Central memory CD8-positive, alpha-beta T cell (primary cell): ENCODE measurements around the gene KRTAP4-5.
A peak's percentile ranks its signal among the peaks of the same experiment; 100 is the strongest.
"Not testable (repeated sequence)": the region's sequence is repeated elsewhere in the genome, so short reads cannot be mapped to it uniquely, and the experiment has no call there.

Source experiments
- ATAC-seq: fragments of 150-1000 bp; cut with Tn5 transposase; replicated peaks from 2 replicates; pipeline ENCODE4 v1.10.0; 2022; ENCODE audit warnings: mild to moderate bottlenecking, moderate FRiP score, moderate number of reproducible peaks; ENCODE audit not compliant: poor library complexity, severe bottlenecking; ENCODE audit errors: extremely low read depth
- DNase-seq, 2 donors: peaks; one replicate each; pipeline ENCODE4 v3.0.0; 2021; ENCODE audit warnings: low spot score in 2 of 2
- H3K27ac Mint-ChIP-seq: one replicate; pipeline ENCODE4 v1.8.0; 2022; ENCODE audit warnings: low read depth, mild to moderate bottlenecking, moderate library complexity, mixed read lengths
- H3K27me3 Mint-ChIP-seq: one replicate; pipeline ENCODE4 v1.8.0; 2022; ENCODE audit warnings: mixed read lengths
- H3K36me3 Mint-ChIP-seq: one replicate; pipeline ENCODE4 v1.8.0; 2022; ENCODE audit warnings: mild to moderate bottlenecking, moderate library complexity, mixed read lengths; ENCODE audit not compliant: insufficient read depth
- H3K4me1 Mint-ChIP-seq: one replicate; pipeline ENCODE4 v1.8.0; 2022; ENCODE audit warnings: mixed read lengths
- H3K4me3 Mint-ChIP-seq: one replicate; pipeline ENCODE4 v1.8.0; 2022; ENCODE audit warnings: mild to moderate bottlenecking, moderate library complexity, mixed read lengths
- H3K9me3 Mint-ChIP-seq: one replicate; pipeline ENCODE4 v1.8.0; 2022; ENCODE audit warnings: mixed read lengths

Gene KRTAP4-5

GRCh38 chr17:41168121-41168520 lies 18.5 kb upstream of the KRTAP4-5 start, which contains the start of gene KRTAP4-3:
Gene KRTAP4-3, minus strand, starts transcription at chr17:41168221. Its CDS starts 49 bp downstream, at chr17:41168172.
- H3K9me3 Mint-ChIP-seq: no peaks in the 10 kb centered on the region
- H3K27ac Mint-ChIP-seq: no peak within 1 kb of the TSS
- H3K36me3 Mint-ChIP-seq: peaks cover 2% of the 10 kb centered on the region
- DNase-seq (no peak), ATAC-seq (no peak)
- no peaks in the 10 kb centered on the region for H3K4me1 Mint-ChIP-seq
- H3K27me3 Mint-ChIP-seq: peaks cover 18% of the 10 kb centered on the region
- H3K4me3 Mint-ChIP-seq: no peak within 1 kb of the TSS

- Mint-ChIP-seq H3K27me3 (peaks cover 17% of the 10 kb centered on the region), H3K36me3 (peaks cover 2% of the 10 kb centered on the region), H3K4me1 (no peaks in the 10 kb centered on the region), H3K4me3 (no peak overlapping the region), H3K27ac (no peak overlapping the region), H3K9me3 (no peaks in the 10 kb centered on the region)
- DNase-seq (no peak), ATAC-seq (no peak)
Measured at GRCh38 chr17:41167561-41167960, 17.9 kb upstream of the KRTAP4-5 start.

DNA sequence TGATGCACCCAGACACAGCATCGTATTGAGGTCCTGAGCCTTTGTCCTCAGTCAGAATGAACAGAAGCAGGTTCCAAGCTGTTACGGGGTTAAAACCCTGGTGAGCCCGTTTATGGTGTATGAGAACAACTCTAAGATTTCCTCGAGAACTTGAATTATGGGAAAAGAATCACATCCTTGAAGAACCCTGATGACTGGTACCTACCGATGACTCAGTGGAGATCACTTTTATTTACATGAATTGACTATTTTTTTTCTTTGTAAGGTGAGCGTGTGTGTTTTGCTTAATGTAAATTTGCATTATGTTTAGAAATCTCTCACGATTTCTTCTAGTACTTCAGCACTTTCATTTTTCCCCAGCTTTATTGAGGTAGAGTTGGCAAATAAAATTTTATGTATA lies 14.2 kb upstream of the KRTAP4-5 start:
- H3K36me3 Mint-ChIP-seq: no peaks in the 10 kb centered on the region
- no peak overlapping the region for H3K27ac Mint-ChIP-seq
- ATAC-seq (no peak), DNase-seq (no peak)
- H3K27me3 Mint-ChIP-seq: peaks cover 22% of the 10 kb centered on the region
- H3K4me3 Mint-ChIP-seq: no peak overlapping the region
- no peaks in the 10 kb centered on the region for H3K4me1 Mint-ChIP-seq
- H3K9me3 Mint-ChIP-seq: no peaks in the 10 kb centered on the region

- no peak for ATAC-seq
- DNase-seq: no peak
- Mint-ChIP-seq H3K27me3 (peaks cover 49% of the 10 kb centered on the region), H3K27ac (no peak within 1 kb of the TSS), H3K36me3 (no peaks in the 10 kb centered on the region), H3K4me3 (no peak within 1 kb of the TSS), H3K9me3 (no peaks in the 10 kb centered on the region), H3K4me1 (no peaks in the 10 kb centered on the region)
Measured at GRCh38 chr17:41160648-41161047, 11.0 kb upstream of the KRTAP4-5 start, which contains the start of gene KRTAP4-4. Gene KRTAP4-4, minus strand, starts transcription at chr17:41160748. Its CDS starts 57 bp downstream, at chr17:41160691.

DNA sequence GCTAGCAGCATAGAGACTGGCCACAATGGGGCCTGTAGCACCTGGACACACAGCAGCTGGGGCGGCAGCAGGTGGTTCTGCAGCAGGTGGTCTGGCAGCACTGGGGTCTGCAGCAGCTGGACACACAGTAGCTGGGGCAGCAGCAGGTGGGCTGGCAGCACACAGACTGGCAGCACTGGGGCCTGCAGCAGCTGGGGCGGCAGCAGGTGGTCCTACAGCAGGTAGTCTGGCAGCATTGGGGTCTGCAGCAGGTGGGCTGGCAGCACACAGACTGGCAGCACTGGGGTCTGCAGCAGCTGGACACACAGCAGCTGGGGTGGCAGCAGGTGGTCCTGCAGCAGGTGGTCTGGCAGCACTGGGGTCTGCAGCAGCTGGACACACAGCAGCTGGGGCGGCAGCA lies 10.6 kb upstream of the KRTAP4-5 start:
- DNase-seq, H3K4me1 Mint-ChIP-seq, H3K27ac Mint-ChIP-seq, ATAC-seq, H3K36me3 Mint-ChIP-seq, H3K9me3 Mint-ChIP-seq, H3K4me3 Mint-ChIP-seq: not testable (repeated sequence)
- H3K27me3 Mint-ChIP-seq: peaks cover 54% of the 10 kb centered on the region

DNA sequence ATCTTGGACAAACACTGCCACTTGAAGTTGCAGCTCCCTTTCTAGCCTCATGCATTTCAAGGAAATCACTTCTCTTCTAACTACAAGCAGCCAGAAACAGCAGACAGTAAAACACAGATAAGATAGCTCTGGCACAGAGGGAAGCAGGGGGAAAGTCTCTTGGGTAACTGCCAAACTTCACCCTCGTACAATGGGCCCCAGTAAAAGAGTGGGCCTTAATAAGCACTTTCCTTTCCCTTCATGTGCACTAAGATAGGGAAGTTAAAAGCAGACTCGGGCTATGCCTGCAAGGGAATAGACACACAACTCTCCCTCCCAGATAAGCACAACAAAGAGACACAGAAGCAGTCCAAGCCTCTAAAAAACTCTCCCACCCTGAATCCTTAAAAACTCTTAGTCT lies 4.2 kb upstream of the KRTAP4-5 start:
- H3K36me3 Mint-ChIP-seq: no peaks in the 10 kb centered on the region
- no peaks in the 10 kb centered on the region for H3K4me1 Mint-ChIP-seq
- H3K4me3 Mint-ChIP-seq: no peak overlapping the region
- ATAC-seq: no peak
- DNase-seq: no peak
- no peaks in the 10 kb centered on the region for H3K9me3 Mint-ChIP-seq
- peaks cover 58% of the 10 kb centered on the region for H3K27me3 Mint-ChIP-seq
- H3K27ac Mint-ChIP-seq: no peak overlapping the region

DNA sequence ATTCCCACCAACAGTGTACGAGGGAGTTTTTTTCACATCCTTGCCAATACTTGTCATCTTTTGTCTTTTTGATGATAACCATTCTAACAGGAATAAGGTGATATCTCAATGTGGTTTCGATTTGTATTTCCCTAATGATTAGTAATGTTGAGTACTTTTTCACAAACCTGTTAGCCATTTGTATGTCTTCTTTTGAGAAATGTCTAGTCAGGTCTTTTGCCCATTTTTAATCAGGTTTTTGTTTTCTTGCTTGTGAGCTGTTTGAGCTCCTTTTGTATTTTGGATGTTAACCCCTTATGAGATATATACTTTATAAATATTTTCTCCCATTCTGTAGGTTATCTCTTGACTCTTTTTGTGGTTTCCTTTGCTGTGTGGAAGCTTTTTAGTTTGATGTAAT lies 1.9 kb upstream of the KRTAP4-5 start:
- DNase-seq: no peak
- no peaks in the 10 kb centered on the region for H3K9me3 Mint-ChIP-seq
- no peaks in the 10 kb centered on the region for H3K4me1 Mint-ChIP-seq
- no peaks in the 10 kb centered on the region for H3K36me3 Mint-ChIP-seq
- no peak overlapping the region for H3K27ac Mint-ChIP-seq
- no peak overlapping the region for H3K4me3 Mint-ChIP-seq
- ATAC-seq: no peak
- H3K27me3 Mint-ChIP-seq: peaks cover 42% of the 10 kb centered on the region

- no peak overlapping the region for H3K27ac Mint-ChIP-seq
Measured at GRCh38 chr17:41150026-41150425, 401 bp upstream of the KRTAP4-5 start.

GRCh38 chr17:41148971-41149651 lies 514 bp downstream of the KRTAP4-5 start:
- peak overlapping the region; percentile 14 for H3K27ac Mint-ChIP-seq
- H3K9me3 Mint-ChIP-seq, H3K4me3 Mint-ChIP-seq, H3K36me3 Mint-ChIP-seq, H3K4me1 Mint-ChIP-seq, DNase-seq, ATAC-seq: not testable (repeated sequence)
- peaks cover 19% of the 10 kb centered on the region for H3K27me3 Mint-ChIP-seq

More at GRCh38 chr17:41150026-41150425, 401 bp upstream of the KRTAP4-5 start:
- no peaks in the 10 kb centered on the region for H3K9me3 Mint-ChIP-seq
- no peaks in the 10 kb centered on the region for H3K4me1 Mint-ChIP-seq
- H3K4me3 Mint-ChIP-seq: no peak overlapping the region
- H3K27me3 Mint-ChIP-seq: peaks cover 28% of the 10 kb centered on the region
- H3K36me3 Mint-ChIP-seq: no peaks in the 10 kb centered on the region
- DNase-seq: no peak
- ATAC-seq: no peak

DNA sequence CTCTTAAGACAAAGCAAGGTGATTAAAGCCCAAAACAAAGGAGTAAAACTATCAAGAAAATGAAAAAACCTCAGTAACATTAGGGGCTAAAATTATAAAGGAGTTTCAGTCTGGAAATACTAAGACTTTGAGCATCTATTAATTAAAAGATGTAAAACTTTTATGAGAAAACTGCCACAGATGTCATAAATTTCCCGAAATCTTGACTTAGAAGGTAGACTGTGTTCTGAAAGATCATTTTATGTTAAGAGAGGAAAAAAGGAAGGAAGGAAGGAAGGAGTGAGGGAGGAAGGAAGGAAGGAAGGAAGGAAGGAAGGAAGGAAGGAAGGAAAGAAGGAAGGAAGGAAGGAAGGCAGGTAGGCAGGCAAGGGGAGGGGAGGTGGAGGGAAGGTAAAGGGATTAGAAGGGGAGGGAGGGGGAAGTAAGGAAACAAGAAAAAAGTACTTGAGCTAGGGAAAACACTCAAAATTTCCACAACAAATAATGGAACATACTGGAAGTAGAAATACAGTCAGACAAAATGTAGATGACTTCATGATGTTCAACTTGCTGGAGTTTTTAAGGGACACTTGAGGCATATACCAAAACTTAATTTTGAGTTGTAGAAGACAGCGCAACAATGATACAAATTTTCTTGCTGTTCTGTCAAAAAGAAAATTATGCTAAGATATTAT lies 2.0 kb downstream of the KRTAP4-5 start:
- Mint-ChIP-seq H3K27ac (no peak overlapping the region), H3K4me3 (no peak overlapping the region), H3K4me1 (no peaks in the 10 kb centered on the region), H3K27me3 (peaks cover 12% of the 10 kb centered on the region), H3K36me3 (no peaks in the 10 kb centered on the region), H3K9me3 (peaks cover 12% of the 10 kb centered on the region)
- no peak for DNase-seq
- no peak for ATAC-seq

DNA sequence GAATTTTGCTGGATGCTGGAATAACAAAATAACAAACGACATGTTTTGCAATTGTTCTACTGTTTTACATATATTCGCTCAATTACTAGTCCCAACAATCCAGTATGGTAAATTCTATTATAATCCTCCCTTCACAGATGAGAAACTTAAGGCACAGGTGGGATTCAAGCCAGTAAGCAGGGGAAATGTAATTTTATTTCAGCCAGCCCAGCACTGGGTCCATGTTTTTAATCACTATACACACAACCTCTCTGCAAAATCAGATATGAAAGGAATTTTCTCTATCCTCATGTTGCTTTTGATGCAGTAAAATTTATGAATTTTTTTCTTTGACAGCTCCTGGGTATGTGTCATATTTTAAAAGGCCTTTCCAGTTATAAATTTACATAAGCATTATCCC lies 4.4 kb downstream of the KRTAP4-5 start:
- Mint-ChIP-seq H3K4me1 (no peaks in the 10 kb centered on the region), H3K27me3 (peaks cover 17% of the 10 kb centered on the region), H3K9me3 (peaks cover 20% of the 10 kb centered on the region), H3K27ac (no peak overlapping the region), H3K36me3 (no peaks in the 10 kb centered on the region), H3K4me3 (no peak overlapping the region)
- ATAC-seq (no peak), DNase-seq (no peak)

GRCh38 chr17:41144846-41145245 lies 4.8 kb downstream of the KRTAP4-5 start:
- no peak for ATAC-seq
- no peak for DNase-seq
- H3K27ac Mint-ChIP-seq: no peak overlapping the region
- peaks cover 17% of the 10 kb centered on the region for H3K27me3 Mint-ChIP-seq
- H3K9me3 Mint-ChIP-seq: peaks cover 21% of the 10 kb centered on the region
- H3K4me1 Mint-ChIP-seq: no peaks in the 10 kb centered on the region
- H3K4me3 Mint-ChIP-seq: no peak overlapping the region
- H3K36me3 Mint-ChIP-seq: no peaks in the 10 kb centered on the region

- no peak for DNase-seq
- Mint-ChIP-seq H3K4me1 (no peaks in the 10 kb centered on the region), H3K27ac (no peak overlapping the region), H3K36me3 (no peaks in the 10 kb centered on the region), H3K9me3 (peaks cover 25% of the 10 kb centered on the region), H3K4me3 (no peak overlapping the region), H3K27me3 (peaks cover 7% of the 10 kb centered on the region)
- ATAC-seq: no peak
Measured at GRCh38 chr17:41141361-41141760, 8.3 kb downstream of the KRTAP4-5 start.
